GM23338 (cell line): ENCODE results near the gene CCNK. TPM values are rescaled to one million over a fixed set of nuclear protein-coding genes. Genes with fewer than 3 reads are reported as not detected.

Source experiments
- ATAC-seq: fragments of 200-7000 bp; cut with Tn5 transposase; 3 replicates; pipeline ENCODE4 v1.9.1; 2020
- DNase-seq: peaks from one replicate; pipeline ENCODE4 v3.0.0-alpha.2; 2015; ENCODE audit warnings: low spot score
- H2AFZ ChIP-seq: fragments of 200-600 bp; sonication (generic); 2 replicates; pipeline ENCODE4 v1.8.0; 2016; ENCODE audit warnings: antibody characterized with exemption, mild to moderate bottlenecking, moderate library complexity
- H3F3A ChIP-seq: fragments of 200-600 bp; sonication (generic); replicated peaks from 2 replicates; pipeline ENCODE4 v1.8.0; 2017; ENCODE audit warnings: antibody characterized with exemption, mixed run types, low read depth
- H3K27ac ChIP-seq: fragments of 200-600 bp; sonication (generic); 2 replicates; pipeline ENCODE4 v1.6.1; 2016; ENCODE audit warnings: low read depth
- H3K27me3 ChIP-seq: fragments of 200-600 bp; sonication (generic); 2 replicates; pipeline ENCODE4 v1.8.0; 2016; ENCODE audit warnings: mild to moderate bottlenecking, mixed run types, moderate library complexity; ENCODE audit not compliant: insufficient read depth
- H3K36me3 ChIP-seq: fragments of 200-600 bp; sonication (generic); 2 replicates; pipeline ENCODE4 v1.8.0; 2016; ENCODE audit warnings: mild to moderate bottlenecking; ENCODE audit not compliant: insufficient read depth
- H3K4me1 ChIP-seq: fragments of 200-600 bp; sonication (generic); 2 replicates; pipeline ENCODE4 v1.8.0; 2016; ENCODE audit warnings: mild to moderate bottlenecking, moderate library complexity; ENCODE audit not compliant: insufficient read depth
- H3K4me2 ChIP-seq: fragments of 200-600 bp; sonication (generic); 2 replicates; pipeline ENCODE4 v1.7.1; 2017; ENCODE audit warnings: mixed run types
- H3K4me3 ChIP-seq: fragments of 200-600 bp; sonication (generic); 2 replicates; pipeline ENCODE4 v1.6.1; 2016; ENCODE audit warnings: mixed run types
- H3K79me2 ChIP-seq: fragments of 200-600 bp; sonication (generic); replicated peaks from 2 replicates; pipeline ENCODE4 v1.8.0; 2017; ENCODE audit warnings: mild to moderate bottlenecking; ENCODE audit not compliant: insufficient read depth
- H3K9me2 ChIP-seq: fragments of 200-600 bp; sonication (generic); 2 replicates; pipeline ENCODE4 v1.8.0; 2017; ENCODE audit not compliant: insufficient read depth
- H4K20me1 ChIP-seq: fragments of 200-600 bp; sonication (generic); replicated peaks from 2 replicates; pipeline ENCODE4 v1.8.0; 2017; ENCODE audit warnings: mild to moderate bottlenecking; ENCODE audit not compliant: insufficient read depth
- H3K27ac Mint-ChIP-seq: 2 replicates; pipeline ENCODE4 v1.8.0; 2020; ENCODE audit warnings: inconsistent platforms, mild to moderate bottlenecking, moderate library complexity, mixed read lengths
- H3K27me3 Mint-ChIP-seq: 3 replicates; pipeline ENCODE4 v1.8.0; 2022; ENCODE audit warnings: low read depth, mild to moderate bottlenecking, moderate library complexity, mixed read lengths, inconsistent platforms; ENCODE audit not compliant: insufficient read depth, poor library complexity
- H3K36me3 Mint-ChIP-seq: 3 replicates; pipeline ENCODE4 v1.8.0; 2021; ENCODE audit warnings: low read depth, mild to moderate bottlenecking, inconsistent platforms, moderate library complexity, mixed read lengths
- H3K4me1 Mint-ChIP-seq: 3 replicates; pipeline ENCODE4 v1.8.0; 2020; ENCODE audit warnings: mild to moderate bottlenecking, inconsistent platforms, mixed read lengths
- H3K4me3 Mint-ChIP-seq: 3 replicates; pipeline ENCODE4 v1.8.0; 2021; ENCODE audit warnings: moderate library complexity, mild to moderate bottlenecking, inconsistent platforms, mixed read lengths
- H3K9me3 Mint-ChIP-seq: 3 replicates; pipeline ENCODE4 v1.8.0; 2020; ENCODE audit warnings: moderate library complexity, mild to moderate bottlenecking, inconsistent platforms, mixed read lengths
- CREB1 ChIP-seq: fragments of 250-450 bp; sonication (Bioruptor Pico); IDR thresholded peaks from 2 replicates; pipeline ENCODE4 v1.5.0; 2020; ENCODE audit warnings: low read depth, mild to moderate bottlenecking, moderate library complexity
- CTCF ChIP-seq, 2 experiments: fragments of 200-600 bp in 1 of 2; sonication (generic) in 1 of 2; conservative IDR thresholded peaks; 2 replicates each; pipeline versions ENCODE4 v1.5.1 to v1.6.1; 2016 to 2017; ENCODE audit warnings: antibody characterized with exemption in 2 of 2, low read depth in 2 of 2, mild to moderate bottlenecking in 2 of 2, moderate library complexity in 1 of 2
- ETS1 ChIP-seq: IDR thresholded peaks from 2 replicates; pipeline ENCODE4 v1.6.1; 2016; ENCODE audit warnings: antibody characterized with exemption
- EZH2 ChIP-seq: fragments of 200-600 bp; sonication (generic); IDR thresholded peaks from one replicate; pipeline ENCODE4 v1.8.0; 2017; ENCODE audit warnings: antibody characterized with exemption, mild to moderate bottlenecking, low read depth; ENCODE audit not compliant: unreplicated experiment
- JUNB ChIP-seq: IDR thresholded peaks from one replicate; pipeline ENCODE4 v1.6.1; 2016; ENCODE audit warnings: antibody characterized with exemption; ENCODE audit not compliant: unreplicated experiment
- NANOG ChIP-seq: IDR thresholded peaks from 2 replicates; pipeline ENCODE4 v1.6.1; 2016; ENCODE audit warnings: antibody characterized with exemption, borderline replicate concordance
- POLR2AphosphoS5 ChIP-seq: IDR thresholded peaks from 2 replicates; pipeline ENCODE4 v1.6.1; 2016; ENCODE audit warnings: antibody characterized with exemption, low read depth
- REST ChIP-seq: IDR thresholded peaks from one replicate; pipeline ENCODE4 v1.6.1; 2018; ENCODE audit warnings: antibody characterized with exemption; ENCODE audit not compliant: unreplicated experiment
- STAT1 ChIP-seq: IDR thresholded peaks from one replicate; pipeline ENCODE4 v1.6.1; 2016; ENCODE audit warnings: antibody characterized with exemption; ENCODE audit not compliant: unreplicated experiment
- ZNF114 ChIP-seq: fragments of 250-450 bp; sonication (Bioruptor Pico); IDR thresholded peaks from 2 replicates; pipeline ENCODE4 v1.5.0; 2020; ENCODE audit warnings: mild to moderate bottlenecking, moderate library complexity
- ZNF462 ChIP-seq: fragments of 250-450 bp; sonication (Bioruptor Pico); IDR thresholded peaks from 2 replicates; pipeline ENCODE4 v1.5.0; 2020; ENCODE audit warnings: mild to moderate bottlenecking, moderate library complexity
- polyA plus RNA-seq: library from polyadenylated mRNA; unstranded; fragments of >200 nt; fragmentation: Nextera tagmentation; extraction: Ambion mirVana; gene quantifications from 2 replicates; pipeline ENCODE4 v1.2.1, GENCODE V29; 2016
- total RNA-seq: library from RNA; depleted of rRNA; stranded (reverse); fragments of >200 nt; shearing (Covaris generic); gene quantifications from 2 replicates; pipeline ENCODE4 v1.2.3, GENCODE V29; 2014

The CCNK gene
- total and polyA plus RNA-seq, 2 experiments from 2014 or later: 54.0 to 60.6 TPM

GRCh38 chr14:99450266-99450665 lies 30.9 kb upstream of the CCNK start (continued):
- no peak for TF ChIP-seq ZNF462 (CRISPR knock-in tag)
- no peak for TF ChIP-seq CREB1
- TF ChIP-seq ETS1: no peak
- no peak for TF ChIP-seq ZNF114 (CRISPR knock-in tag)
- no peak for TF ChIP-seq EZH2

- Mint-ChIP-seq H3K9me3 (no peaks in the 10 kb centered on the region), H3K4me1 (no peaks in the 10 kb centered on the region), H3K27me3 (peaks cover 2% of the 10 kb centered on the region), H3K27ac (no peak overlapping the region), H3K4me3 (no peak overlapping the region), H3K36me3 (peaks cover 25% of the 10 kb centered on the region)
- Histone ChIP-seq H3K36me3 (peaks cover 7% of the 10 kb centered on the region; the same call in 1 of the 2 replicates), H3K27ac (no peak overlapping the region), H3K79me2 (peaks cover 9% of the 10 kb centered on the region), H4K20me1 (no peaks in the 10 kb centered on the region; the same call in 1 of the 2 replicates), H3K9me2 (no peaks in the 10 kb centered on the region), H3K4me3 (no peak overlapping the region), H3K27me3 (no peaks in the 10 kb centered on the region), H2AFZ (no peak overlapping the region), H3K4me2 (no peak overlapping the region), H3K4me1 (no peaks in the 10 kb centered on the region), H3F3A (no peaks in the 10 kb centered on the region)
- ATAC-seq (no peak), DNase-seq (no peak)
- no peak for TF ChIP-seq POLR2AphosphoS5
- no peak for TF ChIP-seq EZH2
- TF ChIP-seq REST: no peak
- TF ChIP-seq ETS1: no peak
- TF ChIP-seq STAT1: no peak
- no peak for TF ChIP-seq ZNF114 (CRISPR knock-in tag)
- TF ChIP-seq CTCF (conservative IDR thresholded peaks at IDR 0.05; ENCODE audit: low read depth in 2 of 2): no peak
- no peak for TF ChIP-seq JUNB
- no peak for TF ChIP-seq NANOG
These were observed 30.0 kb upstream of the CCNK start for GRCh38 chr14:99451234-99451633.
